Germinal center (tissue), 1 donor: ENCODE measurements around the gene KRR1.
A peak's percentile ranks its signal among the peaks of the same experiment; 100 is the strongest.
"Not testable (repeated sequence)": the region's sequence is repeated elsewhere in the genome, so short reads cannot be mapped to it uniquely, and the experiment has no call there.

ENCODE experiments used
- DNase-seq: peaks from one replicate; pipeline ENCODE4 v3.0.0; 2012; ENCODE audit warnings: mixed read lengths, low spot score

The KRR1 gene

GRCh38 chr12:75525263-75525662, 13.9 kb upstream of the KRR1 start:
- DNase-seq = no peak

DNA sequence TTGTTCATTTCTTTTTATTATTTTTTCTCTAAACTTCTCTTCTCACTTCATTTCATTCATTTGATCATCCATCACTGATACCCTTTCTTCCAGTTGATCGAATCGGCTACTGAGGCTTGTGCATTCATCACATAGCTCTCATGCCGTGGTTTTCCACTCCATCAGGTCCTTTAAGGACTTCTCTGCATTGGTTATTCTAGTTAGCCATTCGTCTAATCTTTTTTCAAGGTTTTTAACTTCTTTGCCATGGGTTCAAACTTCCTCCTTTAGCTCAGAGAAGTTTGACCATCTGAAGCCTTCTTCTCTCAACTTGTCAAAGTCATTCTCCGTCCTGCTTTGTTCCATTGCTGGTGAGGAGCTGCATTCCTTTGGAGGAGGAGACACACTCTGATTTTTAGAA, 10.7 kb upstream of the KRR1 start:
- not testable (repeated sequence) for DNase-seq

DNA sequence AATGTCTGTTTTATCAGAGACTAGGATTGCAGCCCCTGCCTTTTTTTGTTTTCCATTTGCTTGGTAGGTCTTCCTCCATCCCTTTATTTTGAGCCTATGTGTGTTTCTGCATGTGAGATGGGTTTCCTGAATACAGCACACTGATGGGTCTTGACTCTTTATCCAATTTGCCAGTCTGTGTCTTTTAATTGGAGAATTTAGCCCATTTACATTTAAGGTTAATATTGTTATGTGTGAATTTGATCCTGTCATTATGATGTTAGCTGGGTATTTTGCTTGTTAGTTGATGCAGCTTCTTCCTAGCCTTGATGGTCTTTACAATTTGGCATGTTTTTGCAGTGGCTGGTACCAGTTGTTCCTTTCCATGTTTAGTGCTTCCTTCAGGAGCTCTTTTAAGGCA, 9.8 kb upstream of the KRR1 start:
- DNase-seq = not testable (repeated sequence)

GRCh38 chr12:75509621-75510020, 1.8 kb downstream of the KRR1 start:
- no peak for DNase-seq

DNA sequence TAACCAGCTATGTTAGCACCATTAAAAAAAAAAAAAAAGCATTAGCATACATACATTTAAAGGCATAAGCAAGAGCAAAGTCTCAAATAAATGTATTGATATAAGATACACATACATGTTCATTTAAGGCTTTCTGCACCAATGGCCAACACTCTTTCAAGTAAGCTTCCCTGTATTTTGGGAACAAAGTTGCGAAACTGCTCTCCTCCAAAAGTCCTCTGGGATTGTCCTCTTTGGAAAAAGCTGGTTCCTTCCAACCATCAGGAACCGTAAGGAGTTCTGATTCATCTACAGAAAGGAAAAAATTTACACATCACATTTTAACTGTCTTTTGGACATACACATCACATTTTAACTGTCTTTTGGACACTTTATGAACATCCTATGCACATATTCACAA, 3.2 kb downstream of the KRR1 start:
- DNase-seq = no peak

DNA sequence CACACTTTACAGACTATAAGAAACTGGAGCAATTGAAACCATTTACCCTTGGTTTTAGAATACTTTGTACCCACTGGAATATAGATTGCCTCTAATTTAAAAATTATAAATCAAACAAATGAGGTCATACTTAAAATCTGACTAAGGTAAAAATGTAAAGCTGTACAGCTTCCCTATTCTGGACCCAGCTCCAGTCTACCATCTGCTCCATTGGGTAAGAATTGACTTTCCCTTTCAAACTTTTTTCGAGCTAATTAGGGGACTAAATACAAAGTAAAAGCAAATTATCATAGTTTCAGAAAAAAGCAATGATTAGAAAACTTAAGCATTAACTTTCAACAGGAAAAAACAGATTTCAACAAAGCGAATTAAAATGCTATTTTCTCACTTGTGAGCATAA, 4.3 kb downstream of the KRR1 start:
- no peak for DNase-seq

DNA sequence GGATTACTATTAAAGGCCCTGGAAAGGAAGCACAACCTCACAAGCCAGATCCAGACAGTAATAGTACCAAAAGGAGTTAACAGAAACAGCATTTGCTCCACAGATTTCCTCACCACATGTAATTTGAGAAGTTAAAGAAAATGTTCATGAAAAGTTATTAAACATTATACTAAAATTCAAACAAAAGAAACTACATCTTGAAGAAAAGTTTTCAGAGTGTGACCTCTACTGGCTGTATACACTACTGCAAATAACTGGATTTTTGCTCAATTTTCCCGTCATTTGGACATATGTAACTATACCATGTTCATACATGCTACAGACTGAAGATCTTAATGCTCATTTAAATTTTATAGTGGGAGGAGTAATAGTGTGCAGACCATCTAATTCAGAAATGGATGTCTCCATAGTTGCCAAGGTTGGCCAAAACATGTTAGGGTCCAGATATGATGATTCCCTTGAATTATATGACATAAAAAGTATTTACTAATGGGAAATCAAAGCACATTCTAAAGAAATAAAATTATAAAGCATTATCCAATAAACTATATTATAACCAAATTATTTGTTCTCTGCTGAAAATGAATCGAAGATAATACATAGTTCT, 5.6 kb downstream of the KRR1 start:
- peak; percentile 9 for DNase-seq

GRCh38 chr12:75503866-75504265, 7.5 kb downstream of the KRR1 start:
- no peak for DNase-seq

DNA sequence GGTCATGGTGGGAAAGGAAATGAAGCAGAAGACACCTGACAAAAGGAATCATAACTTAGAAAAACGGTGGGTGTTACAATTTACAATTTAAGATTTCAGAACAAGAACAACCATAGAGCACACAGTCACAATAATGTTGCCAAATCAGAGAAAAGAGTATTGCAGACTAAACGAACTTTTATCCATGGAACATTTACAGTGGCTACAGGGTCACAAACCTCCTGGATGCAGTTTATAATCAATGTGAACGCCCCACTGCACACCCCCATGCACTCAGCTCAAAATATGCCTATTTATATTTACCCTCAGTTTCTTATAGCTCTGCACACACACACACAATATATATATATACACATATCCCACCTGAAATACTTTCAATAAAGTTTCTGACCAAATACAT, 8.0 kb downstream of the KRR1 start:
- DNase-seq = no peak

- DNase-seq = no peak
These were observed 20.2 kb downstream of the KRR1 start for GRCh38 chr12:75491169-75491568.

DNA sequence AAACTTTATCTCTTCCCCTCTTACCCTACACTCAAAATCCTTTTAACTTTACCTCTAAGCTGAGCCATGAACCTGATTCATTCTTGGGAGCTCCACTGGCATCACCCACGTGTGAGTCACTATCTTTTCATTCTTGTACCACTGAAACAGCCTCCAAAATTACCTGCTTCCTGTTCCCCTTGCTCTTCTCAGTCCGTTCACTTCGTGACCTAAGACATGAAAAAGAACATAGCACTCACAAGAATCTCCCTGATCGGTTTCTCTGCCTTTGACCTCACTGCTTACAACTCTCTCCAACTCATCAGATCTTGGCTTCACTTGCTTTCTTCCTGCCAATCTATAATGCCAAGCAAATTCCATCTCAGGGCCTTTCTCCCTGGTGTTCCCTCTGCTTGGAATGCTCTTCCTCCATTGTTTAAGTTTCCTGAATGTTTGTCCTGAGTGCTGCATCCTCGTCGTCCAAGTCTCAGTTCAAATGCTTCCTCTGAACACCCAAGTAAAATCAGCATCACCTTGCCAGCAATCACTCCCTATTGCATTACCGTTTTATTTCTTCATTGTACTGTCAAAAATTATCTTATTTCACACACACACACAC, 21.7 kb downstream of the KRR1 start:
- DNase-seq = no peak

DNA sequence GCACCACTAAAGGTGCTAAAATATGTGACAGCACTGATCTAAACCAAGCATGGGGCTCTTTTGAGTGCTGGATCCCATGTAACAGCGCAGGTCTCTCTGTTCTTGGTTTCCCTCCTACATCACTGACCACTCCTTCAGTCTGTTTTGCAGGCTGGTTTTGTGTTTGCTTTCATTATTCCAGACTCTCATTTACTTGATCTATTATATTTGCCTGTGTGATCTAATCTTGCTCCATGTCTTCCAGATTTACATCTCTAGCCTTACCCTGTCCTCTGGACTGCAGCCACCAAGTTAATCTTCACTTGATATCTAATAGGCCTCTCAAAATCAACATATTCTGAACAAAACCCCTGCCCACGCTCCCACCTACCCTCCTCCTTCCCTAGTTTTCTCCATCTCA, 22.2 kb downstream of the KRR1 start:
- no peak for DNase-seq

DNA sequence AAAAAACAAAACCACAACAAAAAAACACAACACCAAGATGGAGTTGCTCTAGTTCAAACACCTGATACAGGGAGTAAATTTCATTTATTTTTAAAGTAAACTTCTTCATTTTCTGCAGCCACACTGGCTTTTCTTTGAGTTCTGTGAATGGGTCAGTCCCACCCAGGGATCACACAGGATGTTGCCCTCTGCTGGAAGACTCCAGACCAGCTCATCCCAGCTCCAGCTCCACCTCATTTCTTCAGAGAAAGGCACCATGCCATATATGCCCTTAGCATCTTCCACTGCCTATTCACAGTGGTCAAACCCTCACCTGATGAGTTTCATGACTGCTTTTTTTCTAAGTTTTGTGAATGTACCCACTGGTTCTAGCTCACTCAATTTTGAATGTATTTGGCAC, 22.9 kb downstream of the KRR1 start:
- DNase-seq = no peak

- DNase-seq = no peak
These were observed 24.1 kb downstream of the KRR1 start for GRCh38 chr12:75487308-75487707.

DNA sequence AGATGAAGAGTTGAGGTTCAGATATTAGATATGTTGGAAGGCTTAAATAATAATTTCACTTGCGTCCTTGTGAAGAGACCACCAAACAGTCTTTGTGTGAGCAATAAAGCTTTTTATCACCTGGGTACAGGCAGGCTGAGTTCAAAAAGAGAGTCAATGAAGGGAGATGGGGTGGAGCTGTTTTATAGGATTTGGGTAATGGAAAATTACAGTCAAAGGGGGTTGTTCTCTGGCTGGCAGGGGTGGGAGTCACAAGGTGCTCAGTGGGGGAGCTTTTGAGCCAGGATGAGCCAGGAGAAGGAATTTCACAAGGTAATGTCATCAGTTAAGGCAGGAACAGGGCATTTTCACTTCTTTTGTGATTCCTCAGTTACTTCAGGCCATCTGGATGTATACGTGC, 27.0 kb downstream of the KRR1 start:
- not testable (repeated sequence) for DNase-seq

DNA sequence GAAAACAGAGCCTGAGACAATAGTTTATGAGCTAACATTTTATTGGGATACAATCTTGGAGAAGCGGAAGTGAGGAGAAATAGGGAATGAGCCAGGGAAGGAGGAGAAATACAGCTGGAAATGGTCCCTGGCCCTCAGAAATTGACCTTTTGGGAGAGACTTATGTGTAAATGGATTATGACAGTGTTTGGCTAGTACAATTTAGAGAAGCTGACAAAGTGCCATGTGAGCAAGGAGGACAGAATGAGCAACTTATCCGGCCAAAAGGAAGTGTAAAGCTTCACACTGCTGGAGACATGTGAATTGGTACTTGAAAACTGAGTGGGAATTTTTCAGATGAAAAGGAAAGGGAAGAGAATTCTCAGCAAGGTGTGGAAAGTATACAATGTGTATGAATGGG, 28.0 kb downstream of the KRR1 start:
- DNase-seq = no peak

DNA sequence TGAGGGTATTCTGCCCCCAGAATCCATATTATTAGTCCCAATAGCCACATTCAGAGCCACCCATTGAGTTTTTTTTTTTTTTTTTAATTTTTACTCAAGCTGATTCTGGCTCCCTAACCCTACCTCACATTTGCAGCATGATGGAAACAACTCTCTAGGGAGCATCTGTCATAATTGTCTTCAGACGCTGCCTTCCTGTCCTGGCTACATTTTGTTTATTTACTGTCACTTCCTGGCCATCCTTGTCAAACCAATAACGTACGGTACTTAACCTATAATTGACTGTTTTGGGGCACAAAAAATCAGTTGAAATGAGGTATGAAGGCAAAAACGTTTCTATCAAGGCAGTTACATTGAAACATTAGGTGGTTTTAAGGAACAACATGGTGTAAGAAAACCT, 28.8 kb downstream of the KRR1 start:
- no peak for DNase-seq

DNA sequence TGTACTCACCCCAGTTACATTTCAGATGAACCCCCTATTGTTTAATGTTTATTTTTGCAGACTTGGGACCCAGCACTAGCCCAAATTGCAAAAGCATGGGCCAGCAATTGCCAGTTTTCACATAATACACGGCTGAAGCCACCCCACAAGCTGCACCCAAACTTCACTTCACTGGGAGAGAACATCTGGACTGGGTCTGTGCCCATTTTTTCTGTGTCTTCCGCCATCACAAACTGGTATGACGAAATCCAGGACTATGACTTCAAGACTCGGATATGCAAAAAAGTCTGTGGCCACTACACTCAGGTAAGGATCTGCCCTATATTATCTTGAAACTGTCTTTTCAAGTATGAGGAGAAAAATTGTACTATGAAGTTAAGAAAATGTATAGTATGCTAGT, 29.6 kb downstream of the KRR1 start:
- DNase-seq = no peak

- peak; percentile 47 for DNase-seq
These were observed 30.2 kb downstream of the KRR1 start for GRCh38 chr12:75481013-75481705.

GRCh38 chr12:75480469-75480949, 30.9 kb downstream of the KRR1 start, which contains the start of gene GLIPR1:
Gene GLIPR1 (plus strand): TSS chr12:75480755. CDS start chr12:75480881, 126 bp downstream.
- peak; percentile 45 for DNase-seq

GRCh38 chr12:75479963-75480461, 31.4 kb downstream of the KRR1 start:
- DNase-seq = no peak

GRCh38 chr12:75478116-75478794, 33.2 kb downstream of the KRR1 start:
- DNase-seq = peak; percentile 27

DNA sequence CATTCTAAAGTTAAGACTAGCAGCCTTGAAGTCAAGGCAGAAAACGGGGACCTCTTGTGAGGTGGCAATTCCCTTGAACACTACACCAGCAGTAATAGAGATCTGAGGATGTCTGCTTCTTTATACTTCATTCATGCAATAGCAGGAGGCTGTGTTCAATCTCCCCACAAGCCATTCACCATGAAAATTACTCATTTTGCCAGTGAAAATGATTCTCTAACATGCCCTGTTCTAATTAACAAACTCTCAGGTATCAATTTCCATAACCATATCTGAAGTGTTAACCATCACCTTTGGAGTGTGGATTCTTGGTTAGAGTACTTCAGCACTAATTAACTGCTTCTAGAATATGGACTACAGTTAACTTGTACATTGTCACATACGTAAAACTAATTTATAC, 34.3 kb downstream of the KRR1 start:
- DNase-seq = no peak
